NCI-H2107 treated with DMSO at 0.1 percent for 48 hours (cell line): Measurements from ENCODE around the gene TIE1.
A peak's percentile ranks its signal among the peaks of the same experiment; 100 is the strongest.

Experiments
- DNase-seq: peaks from one replicate; lab custom pipeline; 2025; ENCODE audit not compliant: unreplicated experiment; lab: John Stamatoyannopoulos, UW

Gene TIE1

GRCh38 chr1:43273708-43274107 lies 27.1 kb upstream of the TIE1 start:
- DNase-seq: no peak

- no peak for DNase-seq
These were observed 26.5 kb upstream of the TIE1 start for GRCh38 chr1:43274125-43274803.

GRCh38 chr1:43274804-43275180 lies 26.0 kb upstream of the TIE1 start:
- no peak for DNase-seq

GRCh38 chr1:43275826-43276620 lies 24.8 kb upstream of the TIE1 start:
- DNase-seq: no peak

- no peak for DNase-seq
These were observed 24.1 kb upstream of the TIE1 start for GRCh38 chr1:43276673-43277072.

GRCh38 chr1:43277116-43277876 lies 23.5 kb upstream of the TIE1 start:
- no peak for DNase-seq

GRCh38 chr1:43279161-43279560 lies 21.6 kb upstream of the TIE1 start:
- no peak for DNase-seq

- no peak for DNase-seq
These were observed 21.1 kb upstream of the TIE1 start for GRCh38 chr1:43279666-43280065.

- no peak for DNase-seq
These were observed 20.1 kb upstream of the TIE1 start for GRCh38 chr1:43280692-43281091.

- DNase-seq: no peak
These were observed 18.3 kb upstream of the TIE1 start for GRCh38 chr1:43282220-43283195.

- DNase-seq: no peak
These were observed 16.7 kb upstream of the TIE1 start for GRCh38 chr1:43284065-43284464.

- no peak for DNase-seq
These were observed 16.2 kb upstream of the TIE1 start for GRCh38 chr1:43284546-43285110.

GRCh38 chr1:43285269-43285990 lies 15.4 kb upstream of the TIE1 start, which contains the start of gene C1orf210:
Gene C1orf210, minus strand, starts transcription at chr1:43285581. Its CDS starts 2,311 bp downstream, at chr1:43283270.
- DNase-seq: peak; percentile 64

GRCh38 chr1:43286115-43286514 lies 14.7 kb upstream of the TIE1 start:
- DNase-seq: no peak

- DNase-seq: no peak
These were observed 14.2 kb upstream of the TIE1 start for GRCh38 chr1:43286533-43286932.

GRCh38 chr1:43288058-43288784 lies 12.6 kb upstream of the TIE1 start:
- no peak for DNase-seq

GRCh38 chr1:43288785-43289706 lies 11.7 kb upstream of the TIE1 start:
- DNase-seq: no peak

- DNase-seq: no peak
These were observed 8.6 kb upstream of the TIE1 start for GRCh38 chr1:43292216-43292615.
